Spleen (tissue), 7 donors: ENCODE data around the gene ARSG.

Experiments
- CTCF ChIP-seq, 11 experiments: fragments of 200-600 bp in 7 of 11; fragments of 450-650 bp in 4 of 11; sonication (generic) in 4 of 11; IDR thresholded peaks in 8 of 11; conservative IDR thresholded peaks in 3 of 11; 1 replicate in 7 of 11; 2 replicates in 4 of 11; pipeline versions ENCODE4 v1.4.0 to v1.8.0; 2016 to 2021; ENCODE audit warnings: antibody characterized with exemption in 11 of 11, inconsistent platforms in 4 of 11, mild to moderate bottlenecking in 1 of 11
- POLR2A ChIP-seq, 3 donors: fragments of 450-650 bp; IDR thresholded peaks; one replicate each; pipeline ENCODE4 v1.5.1; 2017; ENCODE audit warnings: antibody characterized with exemption in 3 of 3, mild to moderate bottlenecking in 1 of 3
- donor health status: DM: no; HTN: no; CAD: no; lungs with moderate emphysema.
- donor health status: DM: no; HTN: no; CAD: no.
- donor health status: DM: no; HTN: no; CAD: no.

GRCh38 chr17:68384471-68384870, 93.2 kb downstream of the ARSG start:
- TF ChIP-seq CTCF (IDR thresholded peaks at IDR 0.05 in 8 of 11, conservative IDR thresholded peaks at IDR 0.05 in 3 of 11) (no peak), POLR2A (IDR thresholded peaks at IDR 0.05) (no peak)
